CD14-positive monocyte (primary cell): ENCODE results near the gene MPZL3. TPM values are rescaled to one million over a fixed set of nuclear protein-coding genes. Genes with fewer than 3 reads are reported as not detected.

Experiments
- DNase-seq, 3 donors: peaks; one replicate each; pipeline ENCODE4 v3.0.0-alpha.2; 2011 to 2022
- H2AFZ ChIP-seq: 2 replicates; pipeline ENCODE4 v1.6.0; 2012; ENCODE audit warnings: mild to moderate bottlenecking, low read depth, low read length, inconsistent platforms; ENCODE audit not compliant: insufficient read depth, poor library complexity, severe bottlenecking
- H3K27ac ChIP-seq, 2 donors: 1 replicate in 1 of 2; 2 replicates in 1 of 2; pipeline ENCODE4 v1.5.1; 2012 to 2013; ENCODE audit warnings: low read length in 2 of 2, control low read depth in 1 of 2, inconsistent platforms in 1 of 2, low read depth in 1 of 2, mild to moderate bottlenecking in 1 of 2
- H3K27me3 ChIP-seq, 2 donors: one replicate each; pipeline versions ENCODE4 v1.6.0 to v1.6.1; 2011 to 2013; ENCODE audit warnings: low read length in 2 of 2; ENCODE audit not compliant: control insufficient read depth in 2 of 2, insufficient read depth in 2 of 2
- H3K36me3 ChIP-seq, 2 donors: replicated peaks in 1 of 2; 1 replicate in 1 of 2; 2 replicates in 1 of 2; pipeline versions ENCODE4 v1.5.1 to v1.6.1; 2012 to 2013; ENCODE audit warnings: low read length in 2 of 2, control low read depth in 1 of 2, inconsistent platforms in 1 of 2, mild to moderate bottlenecking in 1 of 2; ENCODE audit not compliant: insufficient read depth in 2 of 2, control insufficient read depth in 1 of 2
- H3K4me1 ChIP-seq, 2 donors: 1 replicate in 1 of 2; 2 replicates in 1 of 2; pipeline versions ENCODE4 v1.5.1 to v1.6.1; 2012 to 2013; ENCODE audit warnings: low read length in 2 of 2, control low read depth in 1 of 2, inconsistent platforms in 1 of 2, mild to moderate bottlenecking in 1 of 2, moderate library complexity in 1 of 2; ENCODE audit not compliant: insufficient read depth in 2 of 2, control insufficient read depth in 1 of 2
- H3K4me2 ChIP-seq: replicated peaks from 2 replicates; pipeline ENCODE3; 2012; ENCODE audit warnings: low read length, moderate library complexity, mild to moderate bottlenecking; ENCODE audit not compliant: poor library complexity, severe bottlenecking; ENCODE audit errors: extremely low read depth
- H3K4me3 ChIP-seq, 3 experiments: fragments of 200-600 bp in 1 of 3; sonication (generic) in 1 of 3; replicated peaks in 1 of 3; 1 replicate in 2 of 3; 2 replicates in 1 of 3; pipeline ENCODE4 v1.5.1; 2011 to 2013; ENCODE audit warnings: low read length in 3 of 3, mild to moderate bottlenecking in 3 of 3, control low read depth in 2 of 3, low read depth in 2 of 3, inconsistent platforms in 1 of 3, moderate library complexity in 1 of 3
- H3K79me2 ChIP-seq: 2 replicates; pipeline ENCODE4 v1.6.0; 2012; ENCODE audit warnings: mild to moderate bottlenecking, control low read depth, inconsistent platforms, low read length, moderate library complexity; ENCODE audit not compliant: insufficient read depth
- H3K9ac ChIP-seq: 2 replicates; pipeline ENCODE4 v1.6.0; 2017; ENCODE audit warnings: low read length, mild to moderate bottlenecking; ENCODE audit not compliant: insufficient read depth, poor library complexity, severe bottlenecking
- H3K9me3 ChIP-seq, 2 donors: replicated peaks in 1 of 2; 1 replicate in 1 of 2; 2 replicates in 1 of 2; pipeline versions ENCODE4 v1.5.1 to v1.6.1; 2012 to 2013; ENCODE audit warnings: low read length in 2 of 2, control low read depth in 1 of 2; ENCODE audit not compliant: control insufficient read depth in 1 of 2, insufficient read depth in 1 of 2
- H4K20me1 ChIP-seq: 2 replicates; pipeline ENCODE4 v1.6.0; 2012; ENCODE audit warnings: mild to moderate bottlenecking, low read length, control low read depth, moderate library complexity; ENCODE audit not compliant: insufficient read depth
- H3K27ac Mint-ChIP-seq, 7 donors: one replicate each; pipeline ENCODE4 v1.8.0; 2020; ENCODE audit warnings: mild to moderate bottlenecking in 7 of 7, mixed read lengths in 7 of 7, moderate library complexity in 6 of 7, inconsistent platforms in 2 of 7
- H3K27me3 Mint-ChIP-seq, 3 donors: one replicate each; pipeline ENCODE4 v1.8.0; 2021 to 2022; ENCODE audit warnings: low read depth in 3 of 3, mild to moderate bottlenecking in 3 of 3, mixed read lengths in 3 of 3, moderate library complexity in 3 of 3, inconsistent platforms in 1 of 3
- H3K36me3 Mint-ChIP-seq, 2 donors: one replicate each; pipeline ENCODE4 v1.8.0; 2020; ENCODE audit warnings: mixed read lengths in 2 of 2, inconsistent platforms in 1 of 2, mild to moderate bottlenecking in 1 of 2
- H3K4me1 Mint-ChIP-seq: one replicate; pipeline ENCODE4 v1.8.0; 2020; ENCODE audit warnings: mild to moderate bottlenecking, mixed read lengths
- H3K4me3 Mint-ChIP-seq, 2 donors: one replicate each; pipeline ENCODE4 v1.8.0; 2020; ENCODE audit warnings: mild to moderate bottlenecking in 2 of 2, mixed read lengths in 2 of 2, moderate library complexity in 1 of 2
- H3K9me3 Mint-ChIP-seq, 7 donors: one replicate each; pipeline ENCODE4 v1.8.0; 2020 to 2022; ENCODE audit warnings: mixed read lengths in 7 of 7, mild to moderate bottlenecking in 6 of 7, moderate library complexity in 6 of 7, inconsistent platforms in 2 of 7
- CTCF ChIP-seq: fragments of 200-600 bp; IDR thresholded peaks from one replicate; pipeline ENCODE4 v1.8.0; 2022; ENCODE audit warnings: antibody characterized with exemption, mild to moderate bottlenecking
- WGBS: methylation state at CpG from one replicate; pipeline ENCODE4 v1.1.5; 2013; ENCODE audit warnings: missing lambda C conversion rate; ENCODE audit not compliant: insufficient coverage; 5-methylcytosine and 5-hydroxymethylcytosine counted together
- intact Hi-C, 2 donors: fragments of 100-400 bp; cut with micrococcal nuclease; formaldehyde crosslinking; loops; one replicate each; pipeline versions ENCODE4 v1.15.0 to v1.15.1; 2023
- polyA plus RNA-seq, 3 donors: library from polyadenylated mRNA; depleted of rRNA in 1 of 3; unstranded in 2 of 3; stranded (reverse) in 1 of 3; fragments of 300-500 nt in 2 of 3; fragments of >200 nt in 1 of 3; fragmentation: Illumina TruSeq in 2 of 3; gene quantifications; 1 replicate in 2 of 3; 2 replicates in 1 of 3; pipeline ENCODE4 v1.2.3, GENCODE V29; 2012 to 2021

MPZL3 gene
- polyA plus RNA-seq, 3 donors, result 4.2 to 8.5 (median 8.0) TPM

- Histone ChIP-seq H3K27me3 (no peaks in the 10 kb centered on the region), H3K27ac (no peak overlapping the region), H3K4me3 (no peak overlapping the region), H3K9ac (no peak overlapping the region), H2AFZ (no peak overlapping the region), H3K4me2 (no peak overlapping the region), H3K79me2 (no peaks in the 10 kb centered on the region), H3K4me1 (no peaks in the 10 kb centered on the region), H3K36me3 (no peaks in the 10 kb centered on the region), H3K9me3 (no peaks in the 10 kb centered on the region), H4K20me1 (no peaks in the 10 kb centered on the region)
- H3K36me3 Mint-ChIP-seq, result no peaks in the 10 kb centered on the region
- peaks cover 0 to 3% (median 0%) of the 10 kb centered on the region in 7 donors for H3K9me3 Mint-ChIP-seq
- DNase-seq, result no peak
- no peak overlapping the region for H3K4me3 Mint-ChIP-seq
- no peaks in the 10 kb centered on the region for H3K4me1 Mint-ChIP-seq
- peaks cover 2 to 10% (median 5%) of the 10 kb centered on the region in 3 donors for H3K27me3 Mint-ChIP-seq
- no CpG with 5 or more reads among the region's 4 CpGs for WGBS
- no peak for TF ChIP-seq CTCF
- intact Hi-C loops, result no loop called here
- no peak overlapping the region for H3K27ac Mint-ChIP-seq
Observed at GRCh38 chr11:118275176-118275575, 23.0 kb upstream of the MPZL3 start.

- H3K4me2 ChIP-seq, result no peak overlapping the region
- Mint-ChIP-seq H3K27ac (no peak overlapping the region), H3K36me3 (no peaks in the 10 kb centered on the region), H3K4me1 (no peaks in the 10 kb centered on the region), H3K9me3 (peaks cover 0 to 3% (median 0%) of the 10 kb centered on the region in 7 donors), H3K27me3 (peaks cover 2 to 11% (median 7%) of the 10 kb centered on the region in 3 donors), H3K4me3 (no peak overlapping the region)
- H4K20me1 ChIP-seq, result no peaks in the 10 kb centered on the region
- WGBS, result no CpG with 5 or more reads among the region's 2 CpGs
- H3K27ac ChIP-seq, result no peak overlapping the region
- no peak for DNase-seq
- no peak overlapping the region for H3K4me3 ChIP-seq
- H3K9me3 ChIP-seq, result no peaks in the 10 kb centered on the region
- no peaks in the 10 kb centered on the region for H3K79me2 ChIP-seq
- H3K36me3 ChIP-seq, result no peaks in the 10 kb centered on the region
- intact Hi-C loops, result no loop called here
- H3K27me3 ChIP-seq, result no peaks in the 10 kb centered on the region
- no peaks in the 10 kb centered on the region for H3K4me1 ChIP-seq
- no peak for TF ChIP-seq CTCF
- no peak overlapping the region for H3K9ac ChIP-seq
- no peak overlapping the region for H2AFZ ChIP-seq
Observed at GRCh38 chr11:118274186-118274585, 22.0 kb upstream of the MPZL3 start.
